Esophagus squamous epithelium (tissue), 5 donors: ENCODE results near the gene CROCC2. TPM values are rescaled to one million over a fixed set of nuclear protein-coding genes. Genes with fewer than 3 reads are reported as not detected.

Source experiments
- DNase-seq: peaks from one replicate; lab custom pipeline; 2025; lab: John Stamatoyannopoulos, UW
- H3K27ac ChIP-seq, 4 donors: fragments of 200-600 bp; sonication (generic); one replicate each; pipeline ENCODE4 v1.5.1; 2016 to 2019; ENCODE audit warnings: mild to moderate bottlenecking in 1 of 4
- H3K27me3 ChIP-seq, 4 donors: fragments of 200-600 bp; sonication (generic); 1 replicate in 3 of 4; 2 replicates in 1 of 4; pipeline versions ENCODE4 v1.5.1 to v1.6.0; 2017 to 2021; ENCODE audit warnings: antibody characterized with exemption in 1 of 4
- H3K36me3 ChIP-seq, 3 donors: fragments of 200-600 bp; sonication (generic); one replicate each; pipeline ENCODE4 v1.5.1; 2016 to 2019
- H3K4me1 ChIP-seq, 3 donors: fragments of 200-600 bp; sonication (generic); one replicate each; pipeline ENCODE4 v1.5.1; 2017 to 2019
- H3K4me3 ChIP-seq, 4 donors: fragments of 200-600 bp; sonication (generic); 1 replicate in 3 of 4; 2 replicates in 1 of 4; pipeline ENCODE4 v1.5.1; 2016 to 2019; ENCODE audit warnings: mild to moderate bottlenecking in 2 of 4, moderate library complexity in 1 of 4
- H3K9me3 ChIP-seq, 3 donors: fragments of 200-600 bp; sonication (generic); one replicate each; pipeline ENCODE4 v1.5.1; 2016 to 2019
- CTCF ChIP-seq, 6 experiments: fragments of 450-650 bp in 4 of 6; fragments of 200-600 bp in 2 of 6; sonication (generic) in 2 of 6; IDR thresholded peaks; one replicate each; pipeline ENCODE4 v1.5.1; 2016 to 2019; ENCODE audit warnings: antibody characterized with exemption in 6 of 6, mild to moderate bottlenecking in 4 of 6, moderate library complexity in 4 of 6
- POLR2A ChIP-seq, 4 donors: fragments of 450-650 bp; IDR thresholded peaks; one replicate each; pipeline ENCODE4 v1.6.1; 2017; ENCODE audit warnings: antibody characterized with exemption in 4 of 4, mild to moderate bottlenecking in 4 of 4, moderate library complexity in 3 of 4
- WGBS, 2 donors: methylation state at CpG; one replicate each; pipeline ENCODE4 v1.1.5; 2018; 5-methylcytosine and 5-hydroxymethylcytosine counted together
- intact Hi-C: fragments of 100-400 bp; cut with DNase I; formaldehyde crosslinking; loops from one replicate; pipeline ENCODE4 v1.15.0; 2022
- total RNA-seq, 4 donors: library from RNA; depleted of rRNA; stranded (reverse); fragments of >200 nt; gene quantifications; one replicate each; pipeline ENCODE4 v1.1.0, GENCODE V29; 2016
- donor health status: DM: yes; HTN: yes; CAD: no.

The CROCC2 gene
- total RNA-seq, 4 donors from 2014 or later: not detected

- whole genome bisulfite sequencing, 2 donors: 100% methylated on average over 4 of the region's 32 CpGs; no CpG with 5 or more reads in 1 of the 2 donors
- no peak for DNase-seq
- Histone ChIP-seq H3K36me3 (no peaks in the 10 kb centered on the region), H3K9me3 (no peaks in the 10 kb centered on the region), H3K27me3 (peaks cover 0 to 14% (median 0%) of the 10 kb centered on the region in 4 donors), H3K27ac (no peak overlapping the region), H3K4me3 (no peak overlapping the region), H3K4me1 (peaks cover 0 to 20% (median 11%) of the 10 kb centered on the region in 3 donors)
- intact Hi-C loops: no loop called here
- no peak for TF ChIP-seq CTCF (IDR thresholded peaks at IDR 0.05)
- no peak for TF ChIP-seq POLR2A (IDR thresholded peaks at IDR 0.05)
Measured at GRCh38 chr2:240966906-240967680, 61.0 kb downstream of the CROCC2 start.

- Histone ChIP-seq H3K4me3 (no peak overlapping the region), H3K36me3 (no peaks in the 10 kb centered on the region), H3K27ac (no peak overlapping the region), H3K4me1 (peaks cover 0 to 20% (median 9%) of the 10 kb centered on the region in 3 donors), H3K27me3 (peaks cover 0 to 20% (median 0%) of the 10 kb centered on the region in 4 donors), H3K9me3 (no peaks in the 10 kb centered on the region)
- 70 to 87% methylated on average over 2 to 3 of the region's 34 CpGs for WGBS, 2 donors
- no peak for DNase-seq
- TF ChIP-seq POLR2A (IDR thresholded peaks at IDR 0.05): no peak
- no peak for TF ChIP-seq CTCF (IDR thresholded peaks at IDR 0.05)
- intact Hi-C loops: no loop called here
Measured at GRCh38 chr2:240967681-240968621, 61.8 kb downstream of the CROCC2 start.

GRCh38 chr2:240968731-240969624, 62.8 kb downstream of the CROCC2 start:
- no peak overlapping the region for H3K4me3 ChIP-seq
- H3K36me3 ChIP-seq: no peaks in the 10 kb centered on the region
- H3K4me1 ChIP-seq: peaks cover 0 to 24% (median 15%) of the 10 kb centered on the region in 3 donors
- intact Hi-C loops: no loop called here
- no peak overlapping the region for H3K27ac ChIP-seq
- DNase-seq: no peak
- H3K9me3 ChIP-seq: no peaks in the 10 kb centered on the region
- TF ChIP-seq POLR2A (IDR thresholded peaks at IDR 0.05) (no peak), CTCF (IDR thresholded peaks at IDR 0.05) (no peak)
- H3K27me3 ChIP-seq: peaks cover 0 to 27% (median 0%) of the 10 kb centered on the region in 4 donors
- 84 to 86% methylated on average over 4 to 5 of the region's 15 CpGs for WGBS, 2 donors

- intact Hi-C loops: no loop called here
- Histone ChIP-seq H3K4me1 (peaks cover 0 to 20% (median 15%) of the 10 kb centered on the region in 3 donors), H3K4me3 (no peak overlapping the region), H3K9me3 (no peaks in the 10 kb centered on the region), H3K27me3 (peaks cover 0 to 34% (median 0%) of the 10 kb centered on the region in 4 donors), H3K36me3 (no peaks in the 10 kb centered on the region), H3K27ac (no peak overlapping the region)
- no peak for TF ChIP-seq POLR2A (IDR thresholded peaks at IDR 0.05)
- TF ChIP-seq CTCF (IDR thresholded peaks at IDR 0.05): no peak
- WGBS, 2 donors: 65 to 75% methylated on average over 3 of the region's 3 CpGs
- DNase-seq: no peak
Measured at GRCh38 chr2:240970104-240970503, 64.0 kb downstream of the CROCC2 start.
